HepG2 (cell line): ENCODE results near the gene HARBI1. TPM values are rescaled to one million over a fixed set of nuclear protein-coding genes. Genes with fewer than 3 reads are reported as not detected.

Experiments
- CENPT ChIP-seq: sonication (generic); formaldehyde crosslinking; IDR thresholded peaks from 2 replicates; pipeline ENCODE4 v1.8.0; 2022; ENCODE audit warnings: low read depth, mild to moderate bottlenecking, moderate library complexity, missing genetic modification reagents
- HDAC2 ChIP-seq: sonication (generic); formaldehyde crosslinking; IDR thresholded peaks from 2 replicates; pipeline ENCODE4 v1.4.0; 2020; ENCODE audit warnings: missing genetic modification reagents
- MTF1 ChIP-seq: sonication (generic); formaldehyde crosslinking; IDR thresholded peaks from 2 replicates; pipeline ENCODE4 v1.5.0; 2020; ENCODE audit warnings: missing genetic modification reagents
- XBP1 ChIP-seq: sonication (generic); formaldehyde crosslinking; IDR thresholded peaks from 2 replicates; pipeline ENCODE4 v1.5.0; 2020; ENCODE audit warnings: missing genetic modification reagents
- ZFP36 ChIP-seq: fragments of 150-350 bp; IDR thresholded peaks from 2 replicates; pipeline ENCODE4 v1.6.1; 2018; ENCODE audit warnings: borderline replicate concordance, low read length, low read depth; ENCODE audit not compliant: partially characterized antibody
- ZFP36L1 ChIP-seq: sonication (generic); formaldehyde crosslinking; IDR thresholded peaks from 2 replicates; pipeline ENCODE4 v1.8.0; 2022; ENCODE audit warnings: mild to moderate bottlenecking, missing genetic modification reagents, moderate library complexity
- ZFP41 ChIP-seq: sonication (generic); formaldehyde crosslinking; IDR thresholded peaks from 2 replicates; pipeline ENCODE4 v1.4.0; 2020; ENCODE audit warnings: mild to moderate bottlenecking, missing genetic modification reagents, borderline replicate concordance
- ZNF138 ChIP-seq: sonication (generic); formaldehyde crosslinking; IDR thresholded peaks from 2 replicates; pipeline ENCODE4 v1.5.0; 2020; ENCODE audit warnings: mild to moderate bottlenecking, low read depth, missing genetic modification reagents
- ZNF44 ChIP-seq: sonication (generic); formaldehyde crosslinking; IDR thresholded peaks from 2 replicates; pipeline ENCODE4 v1.5.1; 2020; ENCODE audit warnings: mild to moderate bottlenecking, missing genetic modification reagents
- ZNF816 ChIP-seq: sonication (generic); formaldehyde crosslinking; IDR thresholded peaks from 2 replicates; pipeline ENCODE4 v1.8.0; 2022; ENCODE audit warnings: missing genetic modification reagents, mild to moderate bottlenecking, borderline replicate concordance
- polyA plus RNA-seq, 8 experiments: library from polyadenylated mRNA; depleted of rRNA in 3 of 8; stranded (reverse) in 7 of 8; unstranded in 1 of 8; fragments of >200 nt; fragmentation: Illumina TruSeq in 4 of 8; extraction: Trizol in 4 of 8; gene quantifications; 2 replicates each; pipeline versions ENCODE4 v1.2.1 to v1.2.3, GENCODE V29; 2011 to 2016; ENCODE audit warnings: low read depth in 4 of 8, missing spikeins in 1 of 8, mixed read lengths in 1 of 8; ENCODE audit not compliant: insufficient read depth in 1 of 8
- total RNA-seq, 5 experiments: library from RNA; depleted of rRNA; stranded (reverse); fragments of >200 nt; fragmentation: Illumina TruSeq; extraction: Trizol; gene quantifications; 2 replicates each; pipeline ENCODE4 v1.2.3, GENCODE V29; 2016; ENCODE audit warnings: low read depth in 1 of 5
- TF ChIP-seq, protein P1 (sequence below): sonication (generic); formaldehyde crosslinking; IDR thresholded peaks from 2 replicates; pipeline ENCODE4 v1.4.0; 2020; ENCODE audit warnings: mild to moderate bottlenecking, missing genetic modification reagents
- TF ChIP-seq, protein P2 (sequence below), 2 experiments: IDR thresholded peaks; 2 replicates each; pipeline ENCODE4 v1.6.1; 2011 to 2012; ENCODE audit warnings: low read length in 2 of 2, borderline replicate concordance in 1 of 2, low read depth in 1 of 2, mild to moderate bottlenecking in 1 of 2, moderate library complexity in 1 of 2
- TF ChIP-seq, protein P3 (sequence below): sonication (generic); formaldehyde crosslinking; IDR thresholded peaks from 2 replicates; pipeline ENCODE4 v1.4.0; 2020; ENCODE audit warnings: missing genetic modification reagents

The HARBI1 gene
- total and polyA plus RNA-seq, 2 of the 13 experiments (the other 11 are each of a cell fraction or from before 2014, with no cell fraction given) = 2.5 to 4.8 TPM

DNA sequence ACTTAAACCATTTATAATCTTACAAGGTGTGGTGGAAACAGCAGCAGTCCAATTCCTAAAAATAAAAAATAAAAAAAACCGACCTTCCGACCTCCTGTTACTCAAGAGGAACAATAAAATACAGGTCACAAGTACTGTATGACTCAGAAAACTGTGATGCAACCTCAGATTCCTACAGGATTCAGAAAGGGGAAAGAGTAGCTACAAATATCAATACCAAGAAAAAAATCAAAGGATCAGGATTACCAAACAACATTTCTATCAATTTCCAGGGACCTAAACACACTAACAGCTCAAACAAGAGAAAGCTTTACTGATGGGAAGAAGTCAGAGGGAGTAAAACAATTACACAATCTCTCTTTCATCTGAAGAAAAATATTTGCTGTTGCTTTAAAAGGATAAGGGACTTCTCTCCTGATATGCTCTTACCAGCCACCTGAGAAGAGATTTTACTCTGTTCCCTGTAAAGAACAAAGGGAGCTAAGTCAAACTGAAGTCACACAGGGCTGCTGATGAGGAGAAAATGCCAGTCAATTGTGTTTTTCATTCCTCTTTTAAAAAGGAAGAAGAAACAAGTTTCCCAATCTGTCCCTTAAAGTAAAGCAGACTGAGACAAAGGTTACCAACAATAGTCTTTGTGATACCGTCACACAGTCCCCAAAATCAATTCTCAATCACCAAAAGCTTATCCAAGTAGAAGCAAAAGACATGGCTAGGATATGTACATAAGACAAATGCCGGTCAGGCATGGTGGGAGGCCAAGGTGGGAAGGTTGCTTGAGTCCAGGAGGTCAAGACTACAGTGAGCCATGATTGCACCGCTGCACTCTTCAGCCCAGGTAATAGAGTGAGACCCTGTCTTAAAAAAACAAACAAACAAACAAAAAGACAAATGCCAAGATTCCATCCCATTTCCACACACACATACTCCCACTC, 62.5 kb downstream of the HARBI1 start (continued):
- TF ChIP-seq ZNF816 (CRISPR knock-in tag) (no peak; the same call in 1 of the 2 replicates), ZFP36L1 (CRISPR knock-in tag) (peak; percentile 35; the same call in 1 of the 2 replicates), XBP1 (CRISPR knock-in tag) (0 out of 2 replicates have a peak, but pooled peaks have one; percentile 28), ZNF138 (CRISPR knock-in tag) (no peak), CENPT (no peak), ZNF44 (CRISPR knock-in tag) (no peak), MTF1 (no peak), ZFP41 (CRISPR knock-in tag) (no peak), ZFP36 (no peak), HDAC2 (CRISPR knock-in tag) (peak; percentile 78)
- TF ChIP-seq, protein P1, sequence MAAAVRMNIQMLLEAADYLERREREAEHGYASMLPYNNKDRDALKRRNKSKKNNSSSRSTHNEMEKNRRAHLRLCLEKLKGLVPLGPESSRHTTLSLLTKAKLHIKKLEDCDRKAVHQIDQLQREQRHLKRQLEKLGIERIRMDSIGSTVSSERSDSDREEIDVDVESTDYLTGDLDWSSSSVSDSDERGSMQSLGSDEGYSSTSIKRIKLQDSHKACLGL = no peak
- TF ChIP-seq, protein P2, sequence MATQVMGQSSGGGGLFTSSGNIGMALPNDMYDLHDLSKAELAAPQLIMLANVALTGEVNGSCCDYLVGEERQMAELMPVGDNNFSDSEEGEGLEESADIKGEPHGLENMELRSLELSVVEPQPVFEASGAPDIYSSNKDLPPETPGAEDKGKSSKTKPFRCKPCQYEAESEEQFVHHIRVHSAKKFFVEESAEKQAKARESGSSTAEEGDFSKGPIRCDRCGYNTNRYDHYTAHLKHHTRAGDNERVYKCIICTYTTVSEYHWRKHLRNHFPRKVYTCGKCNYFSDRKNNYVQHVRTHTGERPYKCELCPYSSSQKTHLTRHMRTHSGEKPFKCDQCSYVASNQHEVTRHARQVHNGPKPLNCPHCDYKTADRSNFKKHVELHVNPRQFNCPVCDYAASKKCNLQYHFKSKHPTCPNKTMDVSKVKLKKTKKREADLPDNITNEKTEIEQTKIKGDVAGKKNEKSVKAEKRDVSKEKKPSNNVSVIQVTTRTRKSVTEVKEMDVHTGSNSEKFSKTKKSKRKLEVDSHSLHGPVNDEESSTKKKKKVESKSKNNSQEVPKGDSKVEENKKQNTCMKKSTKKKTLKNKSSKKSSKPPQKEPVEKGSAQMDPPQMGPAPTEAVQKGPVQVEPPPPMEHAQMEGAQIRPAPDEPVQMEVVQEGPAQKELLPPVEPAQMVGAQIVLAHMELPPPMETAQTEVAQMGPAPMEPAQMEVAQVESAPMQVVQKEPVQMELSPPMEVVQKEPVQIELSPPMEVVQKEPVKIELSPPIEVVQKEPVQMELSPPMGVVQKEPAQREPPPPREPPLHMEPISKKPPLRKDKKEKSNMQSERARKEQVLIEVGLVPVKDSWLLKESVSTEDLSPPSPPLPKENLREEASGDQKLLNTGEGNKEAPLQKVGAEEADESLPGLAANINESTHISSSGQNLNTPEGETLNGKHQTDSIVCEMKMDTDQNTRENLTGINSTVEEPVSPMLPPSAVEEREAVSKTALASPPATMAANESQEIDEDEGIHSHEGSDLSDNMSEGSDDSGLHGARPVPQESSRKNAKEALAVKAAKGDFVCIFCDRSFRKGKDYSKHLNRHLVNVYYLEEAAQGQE (IDR thresholded peaks at IDR 0.05; ENCODE audit: borderline replicate concordance in 1 of 2, low read depth in 1 of 2, low read length in 2 of 2) = peak in 1 of 2 experiments; percentile 80; a peak in 2 of 4 replicates
- TF ChIP-seq, protein P3, sequence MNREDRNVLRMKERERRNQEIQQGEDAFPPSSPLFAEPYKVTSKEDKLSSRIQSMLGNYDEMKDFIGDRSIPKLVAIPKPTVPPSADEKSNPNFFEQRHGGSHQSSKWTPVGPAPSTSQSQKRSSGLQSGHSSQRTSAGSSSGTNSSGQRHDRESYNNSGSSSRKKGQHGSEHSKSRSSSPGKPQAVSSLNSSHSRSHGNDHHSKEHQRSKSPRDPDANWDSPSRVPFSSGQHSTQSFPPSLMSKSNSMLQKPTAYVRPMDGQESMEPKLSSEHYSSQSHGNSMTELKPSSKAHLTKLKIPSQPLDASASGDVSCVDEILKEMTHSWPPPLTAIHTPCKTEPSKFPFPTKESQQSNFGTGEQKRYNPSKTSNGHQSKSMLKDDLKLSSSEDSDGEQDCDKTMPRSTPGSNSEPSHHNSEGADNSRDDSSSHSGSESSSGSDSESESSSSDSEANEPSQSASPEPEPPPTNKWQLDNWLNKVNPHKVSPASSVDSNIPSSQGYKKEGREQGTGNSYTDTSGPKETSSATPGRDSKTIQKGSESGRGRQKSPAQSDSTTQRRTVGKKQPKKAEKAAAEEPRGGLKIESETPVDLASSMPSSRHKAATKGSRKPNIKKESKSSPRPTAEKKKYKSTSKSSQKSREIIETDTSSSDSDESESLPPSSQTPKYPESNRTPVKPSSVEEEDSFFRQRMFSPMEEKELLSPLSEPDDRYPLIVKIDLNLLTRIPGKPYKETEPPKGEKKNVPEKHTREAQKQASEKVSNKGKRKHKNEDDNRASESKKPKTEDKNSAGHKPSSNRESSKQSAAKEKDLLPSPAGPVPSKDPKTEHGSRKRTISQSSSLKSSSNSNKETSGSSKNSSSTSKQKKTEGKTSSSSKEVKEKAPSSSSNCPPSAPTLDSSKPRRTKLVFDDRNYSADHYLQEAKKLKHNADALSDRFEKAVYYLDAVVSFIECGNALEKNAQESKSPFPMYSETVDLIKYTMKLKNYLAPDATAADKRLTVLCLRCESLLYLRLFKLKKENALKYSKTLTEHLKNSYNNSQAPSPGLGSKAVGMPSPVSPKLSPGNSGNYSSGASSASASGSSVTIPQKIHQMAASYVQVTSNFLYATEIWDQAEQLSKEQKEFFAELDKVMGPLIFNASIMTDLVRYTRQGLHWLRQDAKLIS (CRISPR knock-in tag) = peak; percentile 49; the same call in 1 of the 2 replicates
